ENCODE measurements around the gene ATXN7L1. TPM values are rescaled to one million over a fixed set of nuclear protein-coding genes. Genes with fewer than 3 reads are reported as not detected.

The ATXN7L1 gene
- total and polyA plus RNA-seq, 2 of the 13 experiments (the other 11 are each of a cell fraction or from before 2014, with no cell fraction given) = 4.1 to 7.8 TPM

- CTCF ChIA-PET (ENCODE audit: low intra/inter-chr PET ratio, low total read pairs) = no interaction called here
- no TSS peak for BruUV-seq (replicated peaks)
- ATAC-seq = no peak
- no peak for FAIRE-seq
- H3K9me3 ChIP-seq (ENCODE audit: low read length) = no peaks in the 10 kb centered on the region
- no peak overlapping the region for H3K4me2 ChIP-seq (ENCODE audit: low read depth, low read length)
- 31% methylated on average over 2 of the region's 2 CpGs for WGBS (ENCODE audit: low lambda C conversion rate)
- no peak overlapping the region for H2AFZ ChIP-seq (ENCODE audit: low read length)
- H3K4me1 ChIP-seq (ENCODE audit: insufficient read depth, low read length) = no peaks in the 10 kb centered on the region
- intact Hi-C loops (cut with micrococcal nuclease; ENCODE audit: unreplicated experiment) (no loop called here), in situ Hi-C loops (cut with HindIII; ENCODE audit: extremely low pct_ligation_motif_present, low pct_unique_long_range_greater_than_20kb) (no loop called here)
- DNase-seq (ENCODE audit: low spot score) = no peak
- TF ChIP-seq ZNF773 (CRISPR knock-in tag; IDR thresholded peaks at IDR 0.05; ENCODE audit: borderline replicate concordance) = no peak
- TF ChIP-seq, protein P1, sequence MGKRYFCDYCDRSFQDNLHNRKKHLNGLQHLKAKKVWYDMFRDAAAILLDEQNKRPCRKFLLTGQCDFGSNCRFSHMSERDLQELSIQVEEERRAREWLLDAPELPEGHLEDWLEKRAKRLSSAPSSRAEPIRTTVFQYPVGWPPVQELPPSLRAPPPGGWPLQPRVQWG (CRISPR knock-in tag; IDR thresholded peaks at IDR 0.05; ENCODE audit: borderline replicate concordance, low read depth) = no peak
- TF ChIP-seq STAG1 (CRISPR knock-in tag; IDR thresholded peaks at IDR 0.05) = no peak
- TF ChIP-seq RAD51 (IDR thresholded peaks at IDR 0.05; ENCODE audit: borderline replicate concordance) = no peak
- TF ChIP-seq ZNF24 (IDR thresholded peaks at IDR 0.05) = no peak
- no peak for TF ChIP-seq ZNF607 (CRISPR knock-in tag; IDR thresholded peaks at IDR 0.05; ENCODE audit: borderline replicate concordance)
- no peak for TF ChIP-seq EP300 (IDR thresholded peaks at IDR 0.05; ENCODE audit: low read depth in 2 of 2, low read length in 2 of 2)
- no peak for TF ChIP-seq EP300 (CRISPR knock-in tag; IDR thresholded peaks at IDR 0.05; ENCODE audit: borderline replicate concordance)
- no peak for TF ChIP-seq PCBP1 (IDR thresholded peaks at IDR 0.05; ENCODE audit: borderline replicate concordance, low read depth, low read length)
- TF ChIP-seq XBP1 (CRISPR knock-in tag; IDR thresholded peaks at IDR 0.05) = no peak
- TF ChIP-seq, protein P2, sequence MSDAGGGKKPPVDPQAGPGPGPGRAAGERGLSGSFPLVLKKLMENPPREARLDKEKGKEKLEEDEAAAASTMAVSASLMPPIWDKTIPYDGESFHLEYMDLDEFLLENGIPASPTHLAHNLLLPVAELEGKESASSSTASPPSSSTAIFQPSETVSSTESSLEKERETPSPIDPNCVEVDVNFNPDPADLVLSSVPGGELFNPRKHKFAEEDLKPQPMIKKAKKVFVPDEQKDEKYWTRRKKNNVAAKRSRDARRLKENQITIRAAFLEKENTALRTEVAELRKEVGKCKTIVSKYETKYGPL (CRISPR knock-in tag; IDR thresholded peaks at IDR 0.05) = no peak
- no peak for TF ChIP-seq THYN1 (CRISPR knock-in tag; IDR thresholded peaks at IDR 0.05; ENCODE audit: borderline replicate concordance, low read depth)
- no peak for TF ChIP-seq ZFYVE20 (CRISPR knock-in tag; IDR thresholded peaks at IDR 0.05; ENCODE audit: borderline replicate concordance, low read depth)
- TF ChIP-seq CCAR2 (optimal IDR thresholded peaks at IDR 0.05; ENCODE audit: low read depth, low read length) = no peak
- TF ChIP-seq ZNF781 (CRISPR knock-in tag; IDR thresholded peaks at IDR 0.05; ENCODE audit: borderline replicate concordance, not compliant biosample characterization) = no peak
- TF ChIP-seq, protein P3, sequence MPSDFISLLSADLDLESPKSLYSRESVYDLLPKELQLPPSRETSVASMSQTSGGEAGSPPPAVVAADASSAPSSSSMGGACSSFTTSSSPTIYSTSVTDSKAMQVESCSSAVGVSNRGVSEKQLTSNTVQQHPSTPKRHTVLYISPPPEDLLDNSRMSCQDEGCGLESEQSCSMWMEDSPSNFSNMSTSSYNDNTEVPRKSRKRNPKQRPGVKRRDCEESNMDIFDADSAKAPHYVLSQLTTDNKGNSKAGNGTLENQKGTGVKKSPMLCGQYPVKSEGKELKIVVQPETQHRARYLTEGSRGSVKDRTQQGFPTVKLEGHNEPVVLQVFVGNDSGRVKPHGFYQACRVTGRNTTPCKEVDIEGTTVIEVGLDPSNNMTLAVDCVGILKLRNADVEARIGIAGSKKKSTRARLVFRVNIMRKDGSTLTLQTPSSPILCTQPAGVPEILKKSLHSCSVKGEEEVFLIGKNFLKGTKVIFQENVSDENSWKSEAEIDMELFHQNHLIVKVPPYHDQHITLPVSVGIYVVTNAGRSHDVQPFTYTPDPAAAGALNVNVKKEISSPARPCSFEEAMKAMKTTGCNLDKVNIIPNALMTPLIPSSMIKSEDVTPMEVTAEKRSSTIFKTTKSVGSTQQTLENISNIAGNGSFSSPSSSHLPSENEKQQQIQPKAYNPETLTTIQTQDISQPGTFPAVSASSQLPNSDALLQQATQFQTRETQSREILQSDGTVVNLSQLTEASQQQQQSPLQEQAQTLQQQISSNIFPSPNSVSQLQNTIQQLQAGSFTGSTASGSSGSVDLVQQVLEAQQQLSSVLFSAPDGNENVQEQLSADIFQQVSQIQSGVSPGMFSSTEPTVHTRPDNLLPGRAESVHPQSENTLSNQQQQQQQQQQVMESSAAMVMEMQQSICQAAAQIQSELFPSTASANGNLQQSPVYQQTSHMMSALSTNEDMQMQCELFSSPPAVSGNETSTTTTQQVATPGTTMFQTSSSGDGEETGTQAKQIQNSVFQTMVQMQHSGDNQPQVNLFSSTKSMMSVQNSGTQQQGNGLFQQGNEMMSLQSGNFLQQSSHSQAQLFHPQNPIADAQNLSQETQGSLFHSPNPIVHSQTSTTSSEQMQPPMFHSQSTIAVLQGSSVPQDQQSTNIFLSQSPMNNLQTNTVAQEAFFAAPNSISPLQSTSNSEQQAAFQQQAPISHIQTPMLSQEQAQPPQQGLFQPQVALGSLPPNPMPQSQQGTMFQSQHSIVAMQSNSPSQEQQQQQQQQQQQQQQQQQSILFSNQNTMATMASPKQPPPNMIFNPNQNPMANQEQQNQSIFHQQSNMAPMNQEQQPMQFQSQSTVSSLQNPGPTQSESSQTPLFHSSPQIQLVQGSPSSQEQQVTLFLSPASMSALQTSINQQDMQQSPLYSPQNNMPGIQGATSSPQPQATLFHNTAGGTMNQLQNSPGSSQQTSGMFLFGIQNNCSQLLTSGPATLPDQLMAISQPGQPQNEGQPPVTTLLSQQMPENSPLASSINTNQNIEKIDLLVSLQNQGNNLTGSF (CRISPR knock-in tag; IDR thresholded peaks at IDR 0.05) = no peak
- TF ChIP-seq ZNF660 (CRISPR knock-in tag; IDR thresholded peaks at IDR 0.05; ENCODE audit: borderline replicate concordance, low read depth) = no peak
- no peak for TF ChIP-seq HES4 (CRISPR knock-in tag; IDR thresholded peaks at IDR 0.05; ENCODE audit: borderline replicate concordance)
- no peaks in the 10 kb centered on the region for H3K79me2 ChIP-seq (ENCODE audit: insufficient read depth, low read length)
- no peak overlapping the region for H3K4me3 ChIP-seq (replicated peaks in 1 of 3; ENCODE audit: insufficient read depth in 1 of 3, low read depth in 2 of 3, low read length in 3 of 3)
- H3K9ac ChIP-seq (ENCODE audit: insufficient read depth, low read depth, low read length) = no peak overlapping the region
- H3K27me3 ChIP-seq (ENCODE audit: control insufficient read depth in 1 of 2, insufficient read depth in 2 of 2, low read length in 2 of 2) = no peaks in the 10 kb centered on the region
- H4K20me1 ChIP-seq (ENCODE audit: insufficient read depth, low read length) = no peaks in the 10 kb centered on the region
- POLR2A ChIA-PET = no interaction called here
- H3K36me3 ChIP-seq (replicated peaks in 1 of 2; ENCODE audit: control insufficient read depth in 1 of 2, insufficient read depth in 2 of 2, low read length in 2 of 2) = peaks cover 0 to 5% of the 10 kb centered on the region in 2 experiments; a peak in 1 of 5 replicates
- H3K27ac ChIP-seq (ENCODE audit: extremely low read length, insufficient read depth, low read length) = no peak overlapping the region
Observed at GRCh38 chr7:105621176-105621575, 255.2 kb downstream of the ATXN7L1 start.
